HL-60/S4 treated with phorbol 12-myristate 13-acetate at 8.2 ng/mL for 4 days and 3 days (cell line): Measurements from ENCODE around the gene NTN5.
"Not testable (repeated sequence)": the region's sequence is repeated elsewhere in the genome, so short reads cannot be mapped to it uniquely, and the experiment has no call there.

Experiments
- in situ Hi-C: fragments of 300-500 bp; cut with MboI; formaldehyde crosslinking; loops from 2 replicates; pipeline ENCODE4 v1.15.0; 2022; ENCODE audit warnings: low sequenced_read_pairs

Gene NTN5

GRCh38 chr19:48645620-48646000 lies 27.2 kb downstream of the NTN5 start:
- in situ Hi-C loops: no loop called here

- in situ Hi-C loops: no loop called here
Measured at GRCh38 chr19:48644839-48645619, 27.8 kb downstream of the NTN5 start.

GRCh38 chr19:48644355-48644754 lies 28.5 kb downstream of the NTN5 start:
- in situ Hi-C loops: no loop called here

DNA sequence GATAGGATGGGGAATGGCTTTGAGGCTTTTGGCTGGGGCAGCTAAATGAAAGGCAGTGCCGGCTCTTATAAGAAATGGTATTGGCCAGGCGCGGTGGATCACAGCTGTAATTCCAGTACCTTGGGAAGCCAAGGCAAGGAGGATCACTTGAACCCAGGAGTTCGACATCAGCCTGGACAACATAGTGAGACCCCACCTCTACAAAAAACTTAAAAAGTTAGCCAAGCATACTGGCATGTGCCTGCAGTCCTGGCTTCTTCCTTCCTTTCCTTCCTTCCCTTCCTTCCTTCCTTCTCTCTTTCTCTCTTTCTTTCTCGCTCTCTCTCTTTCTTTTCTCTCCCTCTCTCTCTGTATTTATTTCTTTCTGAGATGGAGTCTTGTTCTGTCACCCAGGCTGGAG lies 30.0 kb downstream of the NTN5 start:
- in situ Hi-C loops: no loop called here

GRCh38 chr19:48641850-48642249 lies 31.0 kb downstream of the NTN5 start:
- in situ Hi-C loops: no loop called here

GRCh38 chr19:48639483-48640375 lies 33.1 kb downstream of the NTN5 start:
- in situ Hi-C loops: no loop called here

GRCh38 chr19:48638831-48639381 lies 33.9 kb downstream of the NTN5 start:
- in situ Hi-C loops: no loop called here

- in situ Hi-C loops: no loop called here
Measured at GRCh38 chr19:48637948-48638830, 34.6 kb downstream of the NTN5 start.

DNA sequence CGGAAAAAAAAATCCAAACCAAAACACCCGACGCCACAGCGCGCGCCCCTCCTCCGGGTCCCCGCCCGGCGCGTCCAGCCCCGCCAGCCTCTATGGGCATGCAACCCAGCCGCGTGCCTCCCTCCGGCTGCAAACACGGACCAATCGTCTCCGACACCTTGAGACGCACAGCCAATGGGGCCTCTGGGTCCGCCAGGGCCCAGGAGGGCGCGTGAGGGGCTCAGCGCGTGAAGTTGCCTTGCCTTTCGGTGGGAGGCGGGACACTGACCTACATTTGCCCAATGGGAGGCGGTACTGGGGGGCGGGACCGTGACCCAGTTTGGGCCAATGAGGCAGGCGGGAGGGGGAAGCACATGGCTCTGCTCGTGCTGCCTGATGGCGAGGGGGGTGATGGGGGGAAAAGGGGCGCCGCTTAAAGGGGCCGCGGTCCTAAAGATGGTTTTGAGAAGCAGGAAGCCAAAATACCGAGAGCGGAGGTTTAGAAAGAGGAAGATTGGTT lies 35.3 kb downstream of the NTN5 start:
- in situ Hi-C loops: no loop called here

DNA sequence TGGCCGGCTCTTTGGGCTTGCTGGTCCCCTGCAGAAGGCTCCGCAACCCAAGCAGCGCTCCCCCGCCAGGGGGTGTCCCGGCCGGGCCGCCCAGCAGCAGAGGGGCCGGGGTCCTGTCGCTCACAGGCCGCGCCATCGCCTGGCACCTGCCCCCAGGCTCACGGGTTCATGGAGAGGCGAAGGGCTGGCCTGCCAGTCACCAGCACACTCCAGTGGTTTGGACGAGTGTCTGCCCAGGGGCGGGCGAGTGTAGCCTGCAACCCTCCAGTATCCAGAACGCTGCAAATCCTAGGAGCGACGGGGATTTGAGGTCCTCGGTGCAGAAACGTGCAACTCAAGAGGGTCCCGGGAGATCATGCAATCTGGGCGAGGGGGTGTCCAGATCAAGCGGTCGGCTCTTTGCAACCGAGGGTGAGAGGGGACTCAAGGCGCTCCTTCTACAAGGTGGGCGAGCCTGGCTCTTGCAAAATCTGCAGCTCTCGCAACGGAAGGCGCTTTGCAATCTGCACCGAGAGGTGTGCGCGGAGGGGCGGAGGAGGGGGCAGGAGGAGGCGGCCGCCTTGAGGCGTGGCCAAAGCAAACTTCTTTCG lies 35.9 kb downstream of the NTN5 start, which contains the start of gene DBP:
TSS of gene DBP (minus strand) at position 521 of the 590 bp plus-strand sequence. CDS start at position 136, 385 bp downstream.
- in situ Hi-C loops: no loop called here

- in situ Hi-C loops: no loop called here
Measured at GRCh38 chr19:48635966-48636858, 36.6 kb downstream of the NTN5 start.

- in situ Hi-C loops: no loop called here
Measured at GRCh38 chr19:48635263-48635965, 37.4 kb downstream of the NTN5 start.

- in situ Hi-C loops: no loop called here
Measured at GRCh38 chr19:48634424-48635262, 38.2 kb downstream of the NTN5 start.

DNA sequence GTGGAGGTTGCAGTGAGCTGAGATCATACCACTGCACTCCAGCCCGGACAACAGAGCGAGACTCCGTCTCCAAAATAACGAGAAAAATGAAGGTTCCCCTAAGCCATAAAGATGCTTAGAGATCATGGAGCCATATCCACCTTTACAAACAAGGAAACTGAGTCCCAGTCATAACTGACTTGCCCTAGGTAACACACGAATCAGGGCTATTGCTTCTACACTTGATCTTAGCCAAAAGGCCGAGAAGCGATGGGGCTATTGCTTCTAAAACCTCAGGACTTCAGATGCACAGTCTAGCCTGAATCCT lies 38.8 kb downstream of the NTN5 start:
- in situ Hi-C loops: no loop called here

GRCh38 chr19:48633148-48634035 lies 39.4 kb downstream of the NTN5 start:
- in situ Hi-C loops: no loop called here

- in situ Hi-C loops: no loop called here
Measured at GRCh38 chr19:48632692-48633147, 40.1 kb downstream of the NTN5 start.

GRCh38 chr19:48632286-48632685 lies 40.5 kb downstream of the NTN5 start:
- in situ Hi-C loops: not testable (repeated sequence)
